LNCaP clone FGC (cell line): ENCODE measurements around the gene FOXR1.
A peak's percentile ranks its signal among the peaks of the same experiment; 100 is the strongest.

Source experiments
- DNase-seq: peaks from one replicate; pipeline ENCODE4 v3.0.0-alpha.2; 2011; ENCODE audit warnings: low read depth
- H3K4me3 ChIP-seq: 2 replicates; pipeline ENCODE4 v1.5.1; 2011; ENCODE audit warnings: mild to moderate bottlenecking, low read depth, low read length, control low read depth
- CTCF ChIP-seq: IDR thresholded peaks from 2 replicates; pipeline ENCODE4 v1.5.1; 2012; ENCODE audit warnings: mild to moderate bottlenecking; ENCODE audit not compliant: control insufficient read depth, insufficient read depth; ENCODE audit errors: extremely low read depth

FOXR1 gene

GRCh38 chr11:118933486-118933885 lies 38.1 kb upstream of the FOXR1 start:
- TF ChIP-seq CTCF: no peak
- no peak overlapping the region for H3K4me3 ChIP-seq
- peak; percentile 73 for DNase-seq

GRCh38 chr11:118935376-118935775 lies 36.2 kb upstream of the FOXR1 start:
- no peak overlapping the region for H3K4me3 ChIP-seq
- DNase-seq: no peak
- TF ChIP-seq CTCF: no peak

- H3K4me3 ChIP-seq: no peak overlapping the region
- no peak for DNase-seq
- no peak for TF ChIP-seq CTCF
These were observed 32.8 kb upstream of the FOXR1 start for GRCh38 chr11:118938491-118939403.

- no peak overlapping the region for H3K4me3 ChIP-seq
- TF ChIP-seq CTCF: no peak
- DNase-seq: no peak
These were observed 32.1 kb upstream of the FOXR1 start for GRCh38 chr11:118939404-118939915.

- H3K4me3 ChIP-seq: no peak overlapping the region
These were observed 31.5 kb upstream of the FOXR1 start for GRCh38 chr11:118939953-118940598.

DNA sequence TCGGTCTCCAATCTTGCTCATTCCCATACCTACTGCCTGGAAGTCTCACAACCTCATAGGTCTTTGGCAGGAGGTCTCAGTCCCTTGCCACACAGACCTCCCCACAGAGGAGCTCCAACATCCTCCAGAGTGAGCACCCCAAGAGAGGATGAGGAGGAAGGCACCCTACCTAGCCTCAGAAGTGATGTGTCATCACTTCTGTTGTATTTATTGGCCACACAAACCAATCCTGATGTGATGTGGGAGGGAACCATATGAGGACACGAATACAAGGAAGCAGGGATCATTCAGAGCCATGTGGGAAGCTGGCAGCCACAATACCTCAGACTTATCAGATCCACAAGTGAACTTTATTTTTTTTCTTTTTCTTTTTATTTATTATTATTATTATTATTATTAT lies 24.5 kb upstream of the FOXR1 start:
- DNase-seq: no peak
- H3K4me3 ChIP-seq: no peak overlapping the region
- TF ChIP-seq CTCF: no peak

More at GRCh38 chr11:118939953-118940598, 31.5 kb upstream of the FOXR1 start:
- TF ChIP-seq CTCF: no peak
- no peak for DNase-seq
